ENCODE measurements around the gene AP1B1. TPM values are rescaled to one million over a fixed set of nuclear protein-coding genes. Genes with fewer than 3 reads are reported as not detected.
A peak's percentile ranks its signal among the peaks of the same experiment; 100 is the strongest.

The AP1B1 gene
- total RNA-seq, 1 experiment from 2014 or later: 69.5 TPM

- Mint-ChIP-seq H3K27ac (ENCODE audit: low read depth, unreplicated experiment) (no peak overlapping the region), H3K4me1 (ENCODE audit: insufficient read depth, unreplicated experiment) (peaks cover 30% of the 10 kb centered on the region), H3K36me3 (ENCODE audit: insufficient read depth, unreplicated experiment) (peaks cover 69% of the 10 kb centered on the region), H3K9me3 (ENCODE audit: unreplicated experiment) (no peaks in the 10 kb centered on the region), H3K27me3 (ENCODE audit: insufficient read depth, unreplicated experiment) (no peaks in the 10 kb centered on the region), H3K4me3 (ENCODE audit: unreplicated experiment) (no peak overlapping the region)
- no TSS peak for BruUV-seq (replicated peaks)
- ChIA-PET CTCF (interaction anchor here (0.6 to 1.3 kb wide), 3 partner anchors 27 to 1308 kb away, joined by 3 to 5 read pairs (median 4); partner anchors contain the start of gene GAS2L1), POLR2A (interaction anchor here (0.6 to 1.1 kb wide), 3 partner anchors 21 to 74 kb away, joined by 3 to 4 read pairs (median 3); no protein-coding TSS in a partner anchor)
- DNase-seq (ENCODE audit: unreplicated experiment): peak; percentile 85
- intact Hi-C loops (cut with micrococcal nuclease): loop anchor here (1.0 kb wide), 1 partner anchor 38 kb away; the partner anchor contains the start of gene GAS2L1
- TF ChIP-seq CTCF (IDR thresholded peaks at IDR 0.05; ENCODE audit: unreplicated experiment): no peak
Measured at GRCh38 chr22:29344137-29344536, 44.2 kb downstream of the AP1B1 start.

GRCh38 chr22:29343313-29343805, 45.0 kb downstream of the AP1B1 start:
- ChIA-PET POLR2A (interaction anchor here (0.5 to 1.1 kb wide), 4 partner anchors 20 to 264 kb away, joined by 3 to 4 read pairs (median 3); no protein-coding TSS in a partner anchor), CTCF (interaction anchor here (0.7 kb wide), 1 partner anchor 37 kb away, joined by 3 read pairs; the partner anchor contains the start of gene GAS2L1)
- Mint-ChIP-seq H3K4me3 (ENCODE audit: unreplicated experiment) (no peak overlapping the region), H3K27me3 (ENCODE audit: insufficient read depth, unreplicated experiment) (no peaks in the 10 kb centered on the region), H3K27ac (ENCODE audit: low read depth, unreplicated experiment) (no peak overlapping the region), H3K9me3 (ENCODE audit: unreplicated experiment) (no peaks in the 10 kb centered on the region), H3K4me1 (ENCODE audit: insufficient read depth, unreplicated experiment) (peaks cover 29% of the 10 kb centered on the region), H3K36me3 (ENCODE audit: insufficient read depth, unreplicated experiment) (peaks cover 65% of the 10 kb centered on the region)
- peak; percentile 28 for DNase-seq (ENCODE audit: unreplicated experiment)
- intact Hi-C loops (cut with micrococcal nuclease): no loop called here
- no TSS peak for BruUV-seq (replicated peaks)
- TF ChIP-seq CTCF (IDR thresholded peaks at IDR 0.05; ENCODE audit: unreplicated experiment): no peak

DNA sequence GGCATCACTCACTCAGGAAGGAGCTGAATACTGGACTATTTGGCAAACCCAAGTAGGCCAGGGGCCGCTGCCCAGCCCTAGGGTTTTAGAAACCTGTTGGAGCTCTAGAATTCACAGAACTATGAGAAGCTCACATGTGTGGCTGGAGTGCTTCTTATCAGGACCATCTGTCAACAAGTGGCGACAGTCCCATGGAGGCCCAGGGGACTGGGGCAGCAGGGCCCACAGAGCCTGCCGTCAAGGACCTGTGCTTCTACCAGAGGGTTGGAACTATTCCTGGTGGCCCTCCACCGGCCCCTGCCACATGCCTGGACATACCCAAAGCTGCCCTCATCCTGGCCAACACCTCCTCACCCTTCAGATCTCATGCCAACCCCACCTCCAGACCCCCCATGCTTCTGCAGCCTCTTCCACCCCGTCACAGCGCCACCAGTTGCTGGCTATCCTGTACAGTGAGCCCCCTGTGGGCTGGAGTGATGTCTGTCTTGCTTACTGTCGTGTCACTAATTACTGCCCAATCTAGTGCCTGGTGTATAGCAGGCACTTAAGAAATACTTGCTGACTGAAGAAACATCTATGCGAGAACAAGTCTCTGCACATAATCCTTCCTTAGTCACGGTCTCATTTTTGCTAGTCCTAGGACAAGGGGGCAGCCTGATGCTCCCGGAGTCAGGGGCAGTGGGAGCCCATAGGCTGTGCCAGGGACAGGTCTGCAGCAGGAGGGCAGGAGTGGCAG, 45.6 kb downstream of the AP1B1 start:
- ChIA-PET POLR2A (interaction anchor here (0.5 to 0.6 kb wide), 2 partner anchors 25 to 263 kb away, joined by 3 read pairs; no protein-coding TSS in a partner anchor), CTCF (no interaction called here)
- intact Hi-C loops (cut with micrococcal nuclease): no loop called here
- H3K4me3 Mint-ChIP-seq (ENCODE audit: unreplicated experiment): no peak overlapping the region
- no peak for DNase-seq (ENCODE audit: unreplicated experiment)
- H3K36me3 Mint-ChIP-seq (ENCODE audit: insufficient read depth, unreplicated experiment): peaks cover 65% of the 10 kb centered on the region
- peaks cover 29% of the 10 kb centered on the region for H3K4me1 Mint-ChIP-seq (ENCODE audit: insufficient read depth, unreplicated experiment)
- no peak overlapping the region for H3K27ac Mint-ChIP-seq (ENCODE audit: low read depth, unreplicated experiment)
- BruUV-seq (replicated peaks): no TSS peak
- H3K27me3 Mint-ChIP-seq (ENCODE audit: insufficient read depth, unreplicated experiment): no peaks in the 10 kb centered on the region
- no peaks in the 10 kb centered on the region for H3K9me3 Mint-ChIP-seq (ENCODE audit: unreplicated experiment)
- no peak for TF ChIP-seq CTCF (IDR thresholded peaks at IDR 0.05; ENCODE audit: unreplicated experiment)

- no peak for DNase-seq (ENCODE audit: unreplicated experiment)
- intact Hi-C loops (cut with micrococcal nuclease): no loop called here
- Mint-ChIP-seq H3K27me3 (ENCODE audit: insufficient read depth, unreplicated experiment) (no peaks in the 10 kb centered on the region), H3K36me3 (ENCODE audit: insufficient read depth, unreplicated experiment) (peaks cover 61% of the 10 kb centered on the region), H3K27ac (ENCODE audit: low read depth, unreplicated experiment) (no peak overlapping the region), H3K4me1 (ENCODE audit: insufficient read depth, unreplicated experiment) (peaks cover 29% of the 10 kb centered on the region), H3K9me3 (ENCODE audit: unreplicated experiment) (no peaks in the 10 kb centered on the region), H3K4me3 (ENCODE audit: unreplicated experiment) (no peak overlapping the region)
- no TSS peak for BruUV-seq (replicated peaks)
- no peak for TF ChIP-seq CTCF (IDR thresholded peaks at IDR 0.05; ENCODE audit: unreplicated experiment)
- ChIA-PET CTCF (no interaction called here), POLR2A (interaction anchor here (0.6 kb wide), 1 partner anchor 26 kb away, joined by 3 read pairs; no protein-coding TSS in a partner anchor)
Measured at GRCh38 chr22:29342177-29342576, 46.2 kb downstream of the AP1B1 start.

Data from MCF 10A (cell line).